GM21619 (cell line): ENCODE data around the gene TSKS.
"Not testable (repeated sequence)": the region's sequence is repeated elsewhere in the genome, so short reads cannot be mapped to it uniquely, and the experiment has no call there.

Source experiments
- ATAC-seq: cut with Tn5 transposase; IDR thresholded peaks from one replicate; pipeline ENCODE4 v1.9.1; 2021; ENCODE audit not compliant: unreplicated experiment

Gene TSKS

GRCh38 chr19:49727217-49728030 lies 35.7 kb downstream of the TSKS start:
- no peak for ATAC-seq

GRCh38 chr19:49719420-49719819 lies 43.7 kb downstream of the TSKS start:
- not testable (repeated sequence) for ATAC-seq

- ATAC-seq: no peak
These were observed 44.1 kb downstream of the TSKS start for GRCh38 chr19:49718991-49719390.

GRCh38 chr19:49718511-49718910 lies 44.6 kb downstream of the TSKS start:
- ATAC-seq: no peak

- ATAC-seq: no peak
These were observed 47.0 kb downstream of the TSKS start for GRCh38 chr19:49716154-49716553.

GRCh38 chr19:49713236-49713845 lies 49.8 kb downstream of the TSKS start:
- ATAC-seq: no peak

GRCh38 chr19:49712397-49712859 lies 50.7 kb downstream of the TSKS start:
- no peak for ATAC-seq

- no peak for ATAC-seq
These were observed 52.6 kb downstream of the TSKS start for GRCh38 chr19:49710372-49710951.

GRCh38 chr19:49705919-49706318 lies 57.2 kb downstream of the TSKS start:
- no peak for ATAC-seq

- ATAC-seq: no peak
These were observed 58.0 kb downstream of the TSKS start for GRCh38 chr19:49704888-49705642.

- ATAC-seq: no peak
These were observed 61.8 kb downstream of the TSKS start for GRCh38 chr19:49701271-49701786.

GRCh38 chr19:49700563-49700962 lies 62.5 kb downstream of the TSKS start:
- ATAC-seq: no peak

- ATAC-seq: no peak
These were observed 63.7 kb downstream of the TSKS start for GRCh38 chr19:49699364-49699763.

- ATAC-seq: no peak
These were observed 66.2 kb downstream of the TSKS start for GRCh38 chr19:49696865-49697264.

- no peak for ATAC-seq
These were observed 67.0 kb downstream of the TSKS start for GRCh38 chr19:49696115-49696514.

GRCh38 chr19:49692147-49692506 lies 71.0 kb downstream of the TSKS start:
- ATAC-seq: no peak

GRCh38 chr19:49691243-49692146 lies 71.6 kb downstream of the TSKS start:
- no peak for ATAC-seq

- ATAC-seq: no peak
These were observed 72.4 kb downstream of the TSKS start, which contains the start of gene CPT1C for GRCh38 chr19:49690656-49691242. TSS of gene CPT1C (plus strand) at chr19:49691116. CDS start at chr19:49692253, 1,137 bp downstream.

- no peak for ATAC-seq
These were observed 72.9 kb downstream of the TSKS start for GRCh38 chr19:49690079-49690655.
